ENCODE results near the gene RNF125. TPM values are rescaled to one million over a fixed set of nuclear protein-coding genes. Genes with fewer than 3 reads are reported as not detected.
A peak's percentile ranks its signal among the peaks of the same experiment; 100 is the strongest.

Gene RNF125
- total and polyA plus RNA-seq, 9 of the 15 experiments (the other 6 are each of a cell fraction or from before 2014, with no cell fraction given), result 0.01 to 0.29 (median 0.07) TPM; not detected in 1

DNA sequence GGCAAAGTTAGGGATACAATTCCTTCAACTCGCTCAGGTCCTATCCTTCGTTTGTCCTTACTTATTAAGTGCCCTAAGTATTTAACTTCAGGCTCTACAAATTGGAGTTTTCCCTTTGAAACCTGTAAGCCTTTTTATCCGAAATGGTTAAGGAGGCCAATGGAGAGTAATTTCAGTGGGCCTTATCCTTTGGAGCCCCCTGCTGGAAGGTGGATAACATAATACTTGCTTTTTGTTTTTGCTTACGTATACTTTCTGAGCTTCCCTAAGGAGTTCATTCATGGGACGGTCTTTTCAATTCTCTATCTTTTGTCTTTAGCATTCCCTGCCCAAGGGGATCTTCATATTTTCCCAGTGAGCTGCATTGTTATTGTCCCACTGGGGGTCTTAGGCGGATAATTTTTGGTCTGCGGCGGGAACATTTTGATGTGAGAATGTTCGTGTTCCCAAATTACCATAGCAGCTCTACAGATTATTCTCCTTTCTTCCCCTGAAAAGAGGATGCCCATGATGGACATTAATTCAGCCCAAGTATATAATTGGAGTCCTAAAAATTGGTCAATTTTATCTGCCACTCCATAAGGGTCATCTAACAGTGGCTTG is 41.3 kb upstream of the RNF125 start (continued):
- TF ChIP-seq, protein P1, sequence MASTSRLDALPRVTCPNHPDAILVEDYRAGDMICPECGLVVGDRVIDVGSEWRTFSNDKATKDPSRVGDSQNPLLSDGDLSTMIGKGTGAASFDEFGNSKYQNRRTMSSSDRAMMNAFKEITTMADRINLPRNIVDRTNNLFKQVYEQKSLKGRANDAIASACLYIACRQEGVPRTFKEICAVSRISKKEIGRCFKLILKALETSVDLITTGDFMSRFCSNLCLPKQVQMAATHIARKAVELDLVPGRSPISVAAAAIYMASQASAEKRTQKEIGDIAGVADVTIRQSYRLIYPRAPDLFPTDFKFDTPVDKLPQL (IDR thresholded peaks at IDR 0.05; ENCODE audit: extremely low read depth, insufficient read length), result no peak
- no peak for TF ChIP-seq BRD4 (IDR thresholded peaks at IDR 0.05)
- peak; percentile 84 for TF ChIP-seq ZNF316 (IDR thresholded peaks at IDR 0.05)
- TF ChIP-seq HNRNPK (IDR thresholded peaks at IDR 0.05; ENCODE audit: low read depth, low read length, poor library complexity, severe bottlenecking), result no peak
- no peak for TF ChIP-seq PHF8 (IDR thresholded peaks at IDR 0.05; ENCODE audit: borderline replicate concordance, low read length)
- TF ChIP-seq, protein P2, sequence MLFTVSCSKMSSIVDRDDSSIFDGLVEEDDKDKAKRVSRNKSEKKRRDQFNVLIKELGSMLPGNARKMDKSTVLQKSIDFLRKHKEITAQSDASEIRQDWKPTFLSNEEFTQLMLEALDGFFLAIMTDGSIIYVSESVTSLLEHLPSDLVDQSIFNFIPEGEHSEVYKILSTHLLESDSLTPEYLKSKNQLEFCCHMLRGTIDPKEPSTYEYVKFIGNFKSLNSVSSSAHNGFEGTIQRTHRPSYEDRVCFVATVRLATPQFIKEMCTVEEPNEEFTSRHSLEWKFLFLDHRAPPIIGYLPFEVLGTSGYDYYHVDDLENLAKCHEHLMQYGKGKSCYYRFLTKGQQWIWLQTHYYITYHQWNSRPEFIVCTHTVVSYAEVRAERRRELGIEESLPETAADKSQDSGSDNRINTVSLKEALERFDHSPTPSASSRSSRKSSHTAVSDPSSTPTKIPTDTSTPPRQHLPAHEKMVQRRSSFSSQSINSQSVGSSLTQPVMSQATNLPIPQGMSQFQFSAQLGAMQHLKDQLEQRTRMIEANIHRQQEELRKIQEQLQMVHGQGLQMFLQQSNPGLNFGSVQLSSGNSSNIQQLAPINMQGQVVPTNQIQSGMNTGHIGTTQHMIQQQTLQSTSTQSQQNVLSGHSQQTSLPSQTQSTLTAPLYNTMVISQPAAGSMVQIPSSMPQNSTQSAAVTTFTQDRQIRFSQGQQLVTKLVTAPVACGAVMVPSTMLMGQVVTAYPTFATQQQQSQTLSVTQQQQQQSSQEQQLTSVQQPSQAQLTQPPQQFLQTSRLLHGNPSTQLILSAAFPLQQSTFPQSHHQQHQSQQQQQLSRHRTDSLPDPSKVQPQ (CRISPR knock-in tag; IDR thresholded peaks at IDR 0.05; ENCODE audit: borderline replicate concordance), result no peak
- TF ChIP-seq MAFK (IDR thresholded peaks at IDR 0.05; ENCODE audit: low read length), result peak; percentile 67; the same call in 1 of the 2 replicates
- TF ChIP-seq, protein P3, sequence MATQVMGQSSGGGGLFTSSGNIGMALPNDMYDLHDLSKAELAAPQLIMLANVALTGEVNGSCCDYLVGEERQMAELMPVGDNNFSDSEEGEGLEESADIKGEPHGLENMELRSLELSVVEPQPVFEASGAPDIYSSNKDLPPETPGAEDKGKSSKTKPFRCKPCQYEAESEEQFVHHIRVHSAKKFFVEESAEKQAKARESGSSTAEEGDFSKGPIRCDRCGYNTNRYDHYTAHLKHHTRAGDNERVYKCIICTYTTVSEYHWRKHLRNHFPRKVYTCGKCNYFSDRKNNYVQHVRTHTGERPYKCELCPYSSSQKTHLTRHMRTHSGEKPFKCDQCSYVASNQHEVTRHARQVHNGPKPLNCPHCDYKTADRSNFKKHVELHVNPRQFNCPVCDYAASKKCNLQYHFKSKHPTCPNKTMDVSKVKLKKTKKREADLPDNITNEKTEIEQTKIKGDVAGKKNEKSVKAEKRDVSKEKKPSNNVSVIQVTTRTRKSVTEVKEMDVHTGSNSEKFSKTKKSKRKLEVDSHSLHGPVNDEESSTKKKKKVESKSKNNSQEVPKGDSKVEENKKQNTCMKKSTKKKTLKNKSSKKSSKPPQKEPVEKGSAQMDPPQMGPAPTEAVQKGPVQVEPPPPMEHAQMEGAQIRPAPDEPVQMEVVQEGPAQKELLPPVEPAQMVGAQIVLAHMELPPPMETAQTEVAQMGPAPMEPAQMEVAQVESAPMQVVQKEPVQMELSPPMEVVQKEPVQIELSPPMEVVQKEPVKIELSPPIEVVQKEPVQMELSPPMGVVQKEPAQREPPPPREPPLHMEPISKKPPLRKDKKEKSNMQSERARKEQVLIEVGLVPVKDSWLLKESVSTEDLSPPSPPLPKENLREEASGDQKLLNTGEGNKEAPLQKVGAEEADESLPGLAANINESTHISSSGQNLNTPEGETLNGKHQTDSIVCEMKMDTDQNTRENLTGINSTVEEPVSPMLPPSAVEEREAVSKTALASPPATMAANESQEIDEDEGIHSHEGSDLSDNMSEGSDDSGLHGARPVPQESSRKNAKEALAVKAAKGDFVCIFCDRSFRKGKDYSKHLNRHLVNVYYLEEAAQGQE (IDR thresholded peaks at IDR 0.05; ENCODE audit: borderline replicate concordance), result peak; percentile 75; the same call in 1 of the 2 replicates
- TF ChIP-seq, protein P3 (CRISPR knock-in tag; IDR thresholded peaks at IDR 0.05; ENCODE audit: low read depth), result no peak
- TF ChIP-seq HMGN3 (IDR thresholded peaks at IDR 0.05; ENCODE audit: borderline replicate concordance, extremely low read depth, insufficient read length, low read depth, low read length), result no peak
- TF ChIP-seq, protein P4, sequence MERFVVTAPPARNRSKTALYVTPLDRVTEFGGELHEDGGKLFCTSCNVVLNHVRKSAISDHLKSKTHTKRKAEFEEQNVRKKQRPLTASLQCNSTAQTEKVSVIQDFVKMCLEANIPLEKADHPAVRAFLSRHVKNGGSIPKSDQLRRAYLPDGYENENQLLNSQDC (CRISPR knock-in tag; IDR thresholded peaks at IDR 0.05), result no peak
- TF ChIP-seq JUND (IDR thresholded peaks at IDR 0.05; ENCODE audit: borderline replicate concordance, low read depth, low read length), result peak; percentile 40; the same call in 1 of the 2 replicates
- no peak for TF ChIP-seq JUND (tag; IDR thresholded peaks at IDR 0.05; ENCODE audit: borderline replicate concordance, low read depth, low read length)
- TF ChIP-seq C11orf30 (IDR thresholded peaks at IDR 0.05; ENCODE audit: low read depth), result peak; percentile 75
- TF ChIP-seq ZNF239 (CRISPR knock-in tag; IDR thresholded peaks at IDR 0.05), result no peak
- TF ChIP-seq MAFG (tag; conservative IDR thresholded peaks at IDR 0.05), result peak; percentile 73
- TF ChIP-seq ATF1 (CRISPR knock-in tag; IDR thresholded peaks at IDR 0.05), result no peak
- 0 out of 2 replicates have a peak, but pooled peaks have one; percentile 27 for TF ChIP-seq ATF1 (tag; IDR thresholded peaks at IDR 0.05)
